Adrenal gland (tissue), 12 donors: Measurements from ENCODE around the gene PYY. TPM values are rescaled to one million over a fixed set of nuclear protein-coding genes. Genes with fewer than 3 reads are reported as not detected.
A peak's percentile ranks its signal among the peaks of the same experiment; 100 is the strongest.

ENCODE experiments used
- DNase-seq, 7 donors: peaks; one replicate each; pipeline ENCODE4 v3.0.0-alpha.2; 2019 to 2020
- H3K27ac ChIP-seq, 5 donors: fragments of 200-600 bp; sonication (generic) in 4 of 5; 1 replicate in 3 of 5; 2 replicates in 2 of 5; pipeline versions ENCODE4 v1.5.1 to v1.8.0; 2016 to 2020; ENCODE audit warnings: mild to moderate bottlenecking in 1 of 5
- H3K27me3 ChIP-seq: fragments of 200-600 bp; 2 replicates; pipeline ENCODE4 v1.8.0; 2021
- H3K36me3 ChIP-seq, 2 donors: fragments of 200-600 bp; replicated peaks in 1 of 2; 1 replicate in 1 of 2; 2 replicates in 1 of 2; pipeline versions ENCODE4 v1.5.1 to v1.8.0; 2018 to 2022
- H3K4me1 ChIP-seq, 2 donors: fragments of 200-600 bp; replicated peaks in 1 of 2; 1 replicate in 1 of 2; 2 replicates in 1 of 2; pipeline versions ENCODE4 v1.5.1 to v1.8.0; 2018 to 2021
- H3K4me3 ChIP-seq, 4 donors: fragments of 200-600 bp; sonication (generic) in 3 of 4; one replicate each; pipeline ENCODE4 v1.5.1; 2016 to 2018
- H3K9me3 ChIP-seq, 3 donors: fragments of 200-600 bp; sonication (generic) in 1 of 3; replicated peaks in 1 of 3; 1 replicate in 2 of 3; 2 replicates in 1 of 3; pipeline versions ENCODE4 v1.5.1 to v1.8.0; 2016 to 2021
- POLR2A ChIP-seq, 2 donors: fragments of 450-650 bp; IDR thresholded peaks; one replicate each; pipeline ENCODE4 v1.6.1; 2017; ENCODE audit warnings: antibody characterized with exemption in 2 of 2, mild to moderate bottlenecking in 2 of 2, moderate library complexity in 1 of 2
- WGBS, 4 donors: extraction: QIAGEN DNeasy Blood & Tissue Kit in 2 of 4; methylation state at CpG; one replicate each; pipeline versions ENCODE4 v1.1.5 to v1.1.7; 2013 to 2017; 5-methylcytosine and 5-hydroxymethylcytosine counted together
- intact Hi-C, 2 donors: fragments of 100-400 bp; cut with DNase I; formaldehyde crosslinking; loops; one replicate each; pipeline versions ENCODE4 v1.14.1 to v1.15.0; 2022 to 2023
- polyA plus RNA-seq, 3 donors: library from polyadenylated mRNA; stranded (reverse); fragments of 200-250 nt in 2 of 3; fragments of 350-450 nt in 1 of 3; fragmentation: Illumina TruSeq in 1 of 3; extraction: RNeasy Lipid Tissue Mini Kit (QIAGEN cat#74804) in 1 of 3; gene quantifications; one replicate each; pipeline ENCODE4 v1.2.3, GENCODE V29; 2013 to 2014
- total RNA-seq, 9 donors: library from RNA; depleted of rRNA in 4 of 9; stranded (reverse); fragments of >200 nt in 4 of 9; fragments of 120-200 nt in 1 of 9; fragmentation: NEBNext Ultra II Directional in 1 of 9; extraction: Animal tissue kit (Norgen Biotek cat#: 25700) in 1 of 9; gene quantifications; one replicate each; pipeline versions ENCODE4 v1.1.0 to v1.2.4, GENCODE V29; 2013 to 2023
- TF ChIP-seq, protein P1 (sequence below), 6 experiments: fragments of 450-650 bp in 4 of 6; fragments of 200-600 bp in 2 of 6; sonication (generic) in 1 of 6; IDR thresholded peaks; 1 replicate in 5 of 6; 2 replicates in 1 of 6; pipeline versions ENCODE4 v1.5.1 to v1.8.0; 2016 to 2021; ENCODE audit warnings: antibody characterized with exemption in 6 of 6, mild to moderate bottlenecking in 2 of 6, moderate library complexity in 1 of 6
- donor health status: healthy with polysubstance abuse.
- donor health status: Bipolar disorder and iron deficiency.
- donor health status: DM: yes; HTN: yes; CAD: no.
- donor health status: DM: no; HTN: no; CAD: no.
- donor health status: DM: no; HTN: no; CAD: no.
- donor health status: DM: yes; HTN: yes; CAD: no.

Gene PYY
- total and polyA plus RNA-seq, 12 donors, result 0.43 TPM; not detected in 11

DNA sequence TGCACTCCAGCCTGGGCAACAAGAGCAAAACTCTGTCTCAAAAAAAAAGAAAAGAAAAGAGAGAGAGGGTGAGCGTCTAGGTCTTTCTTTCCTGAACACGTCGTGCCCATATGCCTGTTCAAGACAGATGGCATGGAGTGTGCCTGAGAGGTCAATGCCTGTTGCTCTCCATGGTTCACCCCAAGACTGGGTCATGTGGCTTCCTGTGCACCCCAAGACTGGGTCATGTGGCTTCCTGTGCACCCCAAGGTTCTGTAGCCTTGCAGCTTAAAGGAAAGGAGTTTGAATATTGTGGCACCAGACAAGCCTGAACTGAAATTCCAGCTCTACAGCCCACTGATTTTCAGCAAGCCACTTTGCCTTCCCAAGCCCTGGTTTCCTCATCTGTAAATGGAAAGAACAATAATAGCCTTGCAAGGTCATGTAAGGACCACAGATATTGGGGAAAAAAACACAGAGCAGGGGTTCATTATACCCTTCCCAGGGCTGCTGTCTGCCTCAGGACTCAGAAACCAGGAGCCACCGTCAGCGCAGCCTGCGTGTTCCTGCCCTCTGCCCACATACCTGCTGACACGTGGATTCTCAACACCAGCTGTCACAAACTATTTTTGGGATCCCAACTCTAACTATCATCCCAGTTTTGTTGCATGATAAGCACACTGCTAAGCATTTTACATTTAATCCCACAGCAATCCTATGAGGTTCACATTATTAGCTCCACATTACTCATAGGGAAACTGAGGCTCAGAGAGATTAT is 32.7 kb upstream of the PYY start:
- peaks cover 0 to 8% of the 10 kb centered on the region in 2 donors for H3K4me1 ChIP-seq
- no peak overlapping the region for H3K4me3 ChIP-seq
- no peak overlapping the region for H3K27ac ChIP-seq
- WGBS, 4 donors, result 86 to 93% (median 89%) methylated on average over 7 of the region's 7 CpGs
- H3K36me3 ChIP-seq, result no peaks in the 10 kb centered on the region
- no peak for DNase-seq
- H3K27me3 ChIP-seq, result peaks cover 14% of the 10 kb centered on the region
- TF ChIP-seq, protein P1, sequence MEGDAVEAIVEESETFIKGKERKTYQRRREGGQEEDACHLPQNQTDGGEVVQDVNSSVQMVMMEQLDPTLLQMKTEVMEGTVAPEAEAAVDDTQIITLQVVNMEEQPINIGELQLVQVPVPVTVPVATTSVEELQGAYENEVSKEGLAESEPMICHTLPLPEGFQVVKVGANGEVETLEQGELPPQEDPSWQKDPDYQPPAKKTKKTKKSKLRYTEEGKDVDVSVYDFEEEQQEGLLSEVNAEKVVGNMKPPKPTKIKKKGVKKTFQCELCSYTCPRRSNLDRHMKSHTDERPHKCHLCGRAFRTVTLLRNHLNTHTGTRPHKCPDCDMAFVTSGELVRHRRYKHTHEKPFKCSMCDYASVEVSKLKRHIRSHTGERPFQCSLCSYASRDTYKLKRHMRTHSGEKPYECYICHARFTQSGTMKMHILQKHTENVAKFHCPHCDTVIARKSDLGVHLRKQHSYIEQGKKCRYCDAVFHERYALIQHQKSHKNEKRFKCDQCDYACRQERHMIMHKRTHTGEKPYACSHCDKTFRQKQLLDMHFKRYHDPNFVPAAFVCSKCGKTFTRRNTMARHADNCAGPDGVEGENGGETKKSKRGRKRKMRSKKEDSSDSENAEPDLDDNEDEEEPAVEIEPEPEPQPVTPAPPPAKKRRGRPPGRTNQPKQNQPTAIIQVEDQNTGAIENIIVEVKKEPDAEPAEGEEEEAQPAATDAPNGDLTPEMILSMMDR (IDR thresholded peaks at IDR 0.05), result no peak
- intact Hi-C loops, result no loop called here
- no peaks in the 10 kb centered on the region for H3K9me3 ChIP-seq

DNA sequence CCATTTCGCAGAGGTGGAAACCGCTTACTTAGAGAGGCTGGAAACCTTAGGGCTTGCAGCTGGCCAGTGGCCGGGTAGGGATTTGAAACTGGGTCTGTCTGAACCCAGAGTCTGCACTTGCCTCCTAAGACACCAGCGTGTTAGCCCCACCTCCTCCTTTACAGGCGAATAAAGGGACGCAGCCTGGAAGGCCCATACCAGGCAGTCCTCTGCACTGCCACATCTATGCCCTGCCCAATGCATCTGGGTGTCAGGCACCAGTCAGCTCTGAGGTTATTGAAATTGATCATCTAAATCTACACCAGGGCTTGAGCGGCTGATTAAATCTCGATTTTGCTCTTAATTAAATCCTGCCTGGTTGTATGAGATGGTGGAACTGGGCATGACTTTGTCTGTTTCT is 30.8 kb upstream of the PYY start:
- no peak for TF ChIP-seq POLR2A (IDR thresholded peaks at IDR 0.05)
- TF ChIP-seq, protein P1 (IDR thresholded peaks at IDR 0.05), result no peak
- Histone ChIP-seq H3K4me3 (no peak overlapping the region), H3K9me3 (no peaks in the 10 kb centered on the region), H3K27me3 (peaks cover 14% of the 10 kb centered on the region), H3K27ac (no peak overlapping the region), H3K4me1 (peaks cover 0 to 8% of the 10 kb centered on the region in 2 donors), H3K36me3 (no peaks in the 10 kb centered on the region)
- DNase-seq, result no peak
- intact Hi-C loops, result no loop called here
- WGBS, 4 donors, result 89 to 92% (median 90%) methylated on average over 8 of the region's 8 CpGs

DNA sequence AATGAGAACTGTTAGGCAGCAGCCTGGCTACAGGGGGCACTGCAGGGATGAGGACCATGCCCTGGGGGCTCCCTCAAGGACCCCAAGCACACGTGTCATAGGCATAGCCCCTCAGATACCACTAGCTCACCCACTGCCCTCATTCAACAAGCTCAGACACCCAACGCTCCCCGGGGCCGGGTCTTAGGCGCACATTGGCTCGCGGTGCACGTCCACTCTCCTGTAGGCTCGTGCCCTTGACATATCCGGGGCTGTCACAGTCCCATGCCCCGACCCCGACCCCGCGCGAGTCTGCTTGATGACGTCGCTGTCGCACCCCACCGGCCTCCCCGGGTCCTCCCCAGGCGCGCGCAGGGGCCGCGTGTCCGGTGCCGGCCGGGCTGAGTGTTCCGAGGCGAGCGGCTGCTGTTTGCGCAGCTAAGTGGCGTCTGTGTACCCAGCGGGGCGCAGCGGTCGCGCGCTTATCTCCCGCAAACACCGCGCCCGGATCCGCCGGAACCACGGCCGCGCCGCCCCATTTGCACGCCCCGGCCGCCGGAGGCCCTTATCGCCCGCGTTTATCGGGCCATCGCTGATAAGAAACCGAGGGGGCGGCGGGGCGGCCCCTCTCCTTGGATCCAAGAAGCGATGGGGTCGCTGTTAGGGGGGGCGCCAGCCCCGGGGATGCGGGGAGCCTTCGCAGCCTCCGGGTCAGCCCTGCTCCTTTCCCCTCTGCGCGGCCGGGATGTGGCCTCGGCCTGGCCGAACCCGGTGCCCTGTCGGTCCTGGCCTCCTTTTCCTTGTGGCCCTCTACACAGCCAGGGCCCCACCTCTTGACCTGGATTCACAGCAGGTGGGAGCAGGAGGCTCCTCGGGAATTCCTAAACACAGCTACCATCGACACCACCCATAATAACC is 30.0 kb upstream of the PYY start:
- Histone ChIP-seq H3K27ac (no peak overlapping the region), H3K27me3 (peaks cover 14% of the 10 kb centered on the region), H3K4me3 (peak overlapping the region in 2 of 4 donors; percentile 29 to 64), H3K9me3 (no peaks in the 10 kb centered on the region), H3K4me1 (peaks cover 0 to 8% of the 10 kb centered on the region in 2 donors), H3K36me3 (no peaks in the 10 kb centered on the region)
- no peak for TF ChIP-seq POLR2A (IDR thresholded peaks at IDR 0.05)
- TF ChIP-seq, protein P1 (IDR thresholded peaks at IDR 0.05), result no peak
- DNase-seq, result peak in 2 of 7 donors; percentile 9 to 22
- intact Hi-C loops, result no loop called here
- WGBS, 4 donors, result 1 to 13% (median 3%) methylated on average over 7 to 78 of the region's 78 CpGs

DNA sequence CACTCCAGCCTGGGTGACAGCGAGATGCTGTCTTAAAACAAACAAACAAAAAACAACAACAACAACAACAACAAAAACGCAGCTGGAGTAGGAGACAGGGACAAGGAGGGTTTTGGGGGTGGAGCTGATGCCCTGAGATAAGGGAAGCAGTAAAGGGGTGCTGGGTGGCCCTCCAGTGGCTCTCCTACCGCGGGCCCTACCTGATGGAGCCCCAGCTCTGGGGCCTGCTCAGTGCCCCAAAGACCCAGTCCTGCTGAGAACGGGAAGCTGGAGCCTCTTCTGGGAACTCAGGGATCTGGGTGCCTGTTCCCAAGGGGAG is 29.4 kb upstream of the PYY start:
- 20 to 24% (median 23%) methylated on average over 5 of the region's 5 CpGs for WGBS, 4 donors
- Histone ChIP-seq H3K9me3 (no peaks in the 10 kb centered on the region), H3K27ac (no peak overlapping the region), H3K27me3 (peaks cover 14% of the 10 kb centered on the region), H3K36me3 (no peaks in the 10 kb centered on the region), H3K4me1 (peaks cover 0 to 8% of the 10 kb centered on the region in 2 donors), H3K4me3 (peak overlapping the region in 1 of 4 donors; percentile 64)
- intact Hi-C loops, result no loop called here
- no peak for DNase-seq
- TF ChIP-seq, protein P1 (IDR thresholded peaks at IDR 0.05), result no peak
- TF ChIP-seq POLR2A (IDR thresholded peaks at IDR 0.05), result no peak
